T-helper 1 cell (primary cell): ENCODE results near the gene CDKN2A.

ENCODE experiments used
- DNase-seq, 5 donors: peaks; one replicate each; pipeline ENCODE4 v3.0.0-alpha.2; 2012 to 2020
- total RNA-seq, 4 donors: gene quantifications; one replicate each; lab custom pipeline; 2026; lab: John Stamatoyannopoulos, UW

CDKN2A gene
- 0.80 to 2.6 (median 2.0) reads per million in 4 donors for total RNA-seq

DNA sequence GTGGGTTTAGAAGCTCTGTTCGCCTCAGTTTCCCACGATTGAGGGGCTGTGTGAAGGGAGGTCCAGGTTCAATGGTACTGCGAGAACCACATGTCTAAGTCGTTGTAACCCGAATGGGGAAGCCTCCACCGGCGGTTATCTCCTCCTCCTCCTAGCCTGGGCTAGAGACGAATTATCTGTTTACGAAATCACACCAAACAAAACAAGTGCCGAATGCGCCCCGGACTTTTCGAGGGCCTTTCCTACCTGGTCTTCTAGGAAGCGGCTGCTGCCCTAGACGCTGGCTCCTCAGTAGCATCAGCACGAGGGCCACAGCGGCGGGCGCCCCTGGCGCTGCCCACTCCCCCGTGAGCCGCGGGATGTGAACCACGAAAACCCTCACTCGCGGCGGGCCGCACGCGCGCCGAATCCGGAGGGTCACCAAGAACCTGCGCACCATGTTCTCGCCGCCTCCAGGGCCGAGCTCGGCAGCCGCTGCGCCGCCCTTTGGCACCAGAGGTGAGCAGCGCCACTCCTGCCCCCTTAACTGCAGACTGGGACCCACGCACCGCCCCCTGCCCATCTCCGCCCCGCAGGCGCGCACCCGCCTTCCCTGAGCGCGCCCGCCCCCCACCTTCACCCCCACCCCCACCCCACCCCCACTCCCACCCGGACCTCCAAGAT lies at the start of gene CDKN2A:
TSS of gene CDKN2A (minus strand) at position 500 of the 663 bp plus-strand sequence.
- peak in 3 of 5 donors; percentile 41 to 62 (median 45) for DNase-seq

DNA sequence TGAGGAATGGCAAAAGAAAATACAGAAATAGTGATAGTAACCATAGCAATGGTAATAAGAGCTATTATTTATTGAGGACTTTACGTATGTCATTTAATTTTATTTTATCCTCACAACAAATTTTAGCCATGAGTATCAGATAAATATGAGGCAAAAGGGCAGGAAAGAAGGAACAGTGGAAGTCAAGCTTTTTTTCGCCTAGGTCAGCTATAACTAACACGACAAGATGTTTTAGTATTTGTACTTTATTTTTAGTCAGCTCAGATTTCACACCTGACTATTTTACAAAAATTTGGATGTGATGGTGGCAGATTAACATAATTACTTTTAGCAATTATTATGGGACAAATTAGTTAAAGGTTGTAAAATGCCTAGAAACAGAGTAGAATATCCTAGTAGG lies 49.7 kb upstream of the CDKN2A start:
- no peak for DNase-seq

DNA sequence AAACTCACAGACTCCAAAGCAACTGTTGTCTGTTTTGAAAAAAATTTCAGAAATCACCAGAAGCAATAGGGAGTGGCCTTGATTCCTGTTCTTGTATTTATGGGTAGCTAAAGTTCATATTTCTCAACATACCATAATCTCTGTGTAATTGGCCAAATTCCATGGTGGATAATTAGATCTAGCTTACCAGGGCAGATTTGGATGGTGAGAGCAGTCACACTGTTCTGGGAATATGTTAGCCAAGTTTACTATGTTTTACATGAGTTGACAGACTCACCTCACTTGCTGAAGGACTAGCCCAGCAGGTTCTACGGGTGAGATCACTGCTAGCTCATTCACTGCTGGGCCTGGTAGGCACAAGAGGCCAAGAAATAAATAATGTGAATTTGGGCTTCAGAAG lies 47.6 kb upstream of the CDKN2A start:
- DNase-seq = no peak

GRCh38 chr9:22041344-22041743 lies 47.2 kb upstream of the CDKN2A start:
- no peak for DNase-seq

- DNase-seq = no peak
Observed at GRCh38 chr9:22040760-22041159, 46.6 kb upstream of the CDKN2A start.

- DNase-seq = no peak
Observed at GRCh38 chr9:22039258-22039657, 45.1 kb upstream of the CDKN2A start.

DNA sequence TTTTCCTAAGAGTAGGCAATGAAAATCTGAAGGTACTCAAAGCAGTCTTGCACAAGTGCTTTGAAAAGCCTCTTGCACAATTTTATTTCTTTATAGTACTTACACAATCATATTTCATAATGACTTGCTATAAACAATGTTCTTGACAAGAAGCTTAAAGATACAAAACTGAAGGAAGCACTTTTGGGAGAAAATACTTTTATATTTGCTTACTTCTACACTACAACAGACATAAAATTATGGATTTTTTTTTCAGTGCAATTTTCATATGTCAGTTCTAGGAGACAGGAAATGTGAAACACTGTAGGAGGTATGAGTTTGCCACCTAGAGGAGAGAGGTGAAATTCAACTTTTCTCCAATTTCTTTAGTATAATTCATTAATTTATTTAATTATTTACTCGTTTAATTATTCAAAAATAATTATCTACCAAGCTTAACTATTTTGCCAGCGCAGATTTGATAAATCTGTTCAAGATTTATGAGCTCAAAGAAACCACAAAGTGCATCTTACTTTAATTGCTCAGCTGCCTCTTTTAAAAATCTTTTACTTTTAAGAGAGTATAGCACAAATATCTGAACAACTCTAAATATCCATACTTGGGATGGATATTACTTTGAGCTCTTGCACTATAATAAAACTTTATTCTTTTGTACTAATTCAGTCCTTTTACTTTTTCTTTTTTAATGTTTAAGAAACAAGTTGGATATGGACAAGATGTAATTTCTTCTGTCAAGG lies 43.9 kb upstream of the CDKN2A start:
- DNase-seq = peak in 1 of 5 donors; percentile 16

DNA sequence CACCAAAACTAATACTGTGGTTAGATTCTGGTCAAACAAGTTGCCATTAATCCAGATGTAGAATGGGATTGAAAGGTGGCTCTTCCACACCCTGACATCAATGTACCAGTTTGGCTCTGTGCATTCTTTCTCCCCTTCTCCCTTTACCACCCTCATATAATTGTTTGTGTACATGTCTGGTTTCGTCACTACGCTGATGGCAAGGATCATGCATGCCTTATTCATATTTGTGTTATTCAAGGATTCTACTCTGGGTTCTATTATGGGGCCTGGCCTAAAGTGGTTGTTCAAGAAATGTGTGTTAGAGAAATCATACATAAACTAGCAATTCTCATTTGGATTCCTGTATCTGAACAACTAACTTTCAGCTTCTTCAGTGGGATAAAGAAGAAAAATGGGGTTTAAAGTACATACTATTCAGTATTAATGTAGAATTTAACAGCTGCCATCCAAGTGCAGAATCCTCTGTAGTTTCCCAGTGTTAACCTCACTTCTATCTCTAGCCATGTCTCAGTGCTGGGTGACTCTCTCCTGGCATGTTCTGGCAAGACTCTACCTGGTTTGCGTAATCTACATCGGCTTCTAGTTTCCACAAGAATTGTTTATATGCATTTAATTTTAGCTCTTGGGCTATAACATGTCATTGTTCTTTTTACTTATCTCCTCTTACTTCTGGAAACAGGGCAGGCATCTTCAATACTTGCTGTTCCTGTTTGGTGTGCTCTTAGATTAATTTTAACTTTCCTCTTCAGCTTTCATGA lies 42.9 kb upstream of the CDKN2A start:
- no peak for DNase-seq

DNA sequence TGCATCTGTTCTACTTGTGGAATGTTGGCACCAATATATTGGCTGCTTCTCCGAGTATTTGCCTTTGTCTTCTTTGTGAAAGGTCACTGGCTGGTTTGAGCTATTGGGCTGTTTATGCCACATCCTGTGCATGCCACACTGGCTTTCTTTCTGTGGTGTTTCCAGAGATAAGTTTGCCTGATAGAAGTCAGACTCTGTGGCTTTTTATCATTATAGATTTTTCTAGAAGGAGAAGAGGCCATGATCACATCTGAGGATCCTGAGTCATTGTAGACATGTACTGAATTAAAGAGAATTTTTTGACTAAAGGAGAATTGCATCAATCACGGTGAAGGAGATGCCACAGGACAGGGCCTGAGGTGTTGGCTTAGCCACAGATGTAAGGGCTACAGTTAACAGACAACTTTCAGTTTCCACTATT lies 41.4 kb upstream of the CDKN2A start:
- peak in 1 of 5 donors; percentile 38 for DNase-seq

DNA sequence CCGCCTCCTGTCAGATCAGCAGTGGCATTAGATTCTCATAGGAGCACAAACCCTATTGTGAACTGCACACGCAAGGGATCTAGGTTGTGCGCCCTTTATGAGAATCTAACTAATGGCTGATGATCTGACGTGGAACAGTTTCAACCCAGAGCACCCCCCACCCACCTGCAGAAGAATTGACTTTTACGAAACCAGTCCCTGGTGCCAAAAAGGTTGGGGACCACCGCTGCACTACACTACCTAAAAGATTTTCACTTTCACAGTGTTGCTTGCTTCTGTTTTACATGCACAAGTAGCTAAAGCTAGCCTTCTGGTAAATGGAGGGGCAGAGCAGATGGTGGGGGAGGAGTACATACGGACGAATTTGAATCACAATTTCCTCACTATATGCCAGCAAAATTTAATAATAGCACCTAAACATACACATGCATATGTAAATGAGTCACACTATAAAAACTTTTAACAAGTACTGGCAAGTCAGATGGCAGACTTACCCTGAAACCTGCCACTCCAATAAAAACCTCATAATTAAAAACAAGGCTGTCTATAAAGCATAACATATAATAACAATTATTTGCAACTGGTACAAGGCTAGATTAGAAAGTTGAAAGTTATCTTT lies 38.9 kb upstream of the CDKN2A start:
- DNase-seq = no peak

DNA sequence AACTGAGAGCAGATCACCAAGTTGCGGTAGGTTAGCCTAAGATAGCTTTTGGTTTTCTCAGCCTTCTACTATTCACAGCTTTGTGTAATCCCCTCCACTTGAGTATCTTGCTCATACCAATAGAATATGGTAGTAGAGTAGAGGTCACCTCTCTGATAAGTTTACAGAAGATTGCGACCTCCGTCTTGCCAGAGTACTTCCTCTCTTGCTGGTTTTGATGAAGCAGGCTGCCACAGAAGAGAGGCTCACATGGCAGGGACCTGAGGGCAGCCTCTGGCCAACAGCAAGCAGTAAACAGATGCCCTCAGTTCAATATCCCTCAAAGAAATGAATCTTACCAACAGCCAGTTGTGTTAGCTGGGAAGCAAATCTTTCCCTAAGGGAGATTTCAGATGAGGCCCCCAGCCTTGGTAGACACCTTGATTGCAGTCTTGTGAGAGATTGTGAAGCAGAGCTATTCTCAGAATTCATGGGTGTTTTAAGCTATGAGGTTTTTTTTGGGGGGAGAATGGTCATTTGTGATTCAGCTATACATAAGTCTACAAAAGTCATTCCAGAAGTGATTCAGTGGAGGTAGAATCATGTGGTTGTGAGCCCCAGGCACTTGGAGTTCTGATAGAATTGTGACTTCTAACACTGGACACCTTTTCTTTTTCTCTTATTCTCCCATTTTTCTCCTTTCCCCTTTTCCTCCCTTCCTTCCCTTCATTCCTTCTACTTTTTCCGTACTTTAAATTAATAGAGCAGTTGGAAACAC lies 37.6 kb upstream of the CDKN2A start:
- no peak for DNase-seq

GRCh38 chr9:22030101-22030598 lies 36.0 kb upstream of the CDKN2A start:
- DNase-seq = no peak

DNA sequence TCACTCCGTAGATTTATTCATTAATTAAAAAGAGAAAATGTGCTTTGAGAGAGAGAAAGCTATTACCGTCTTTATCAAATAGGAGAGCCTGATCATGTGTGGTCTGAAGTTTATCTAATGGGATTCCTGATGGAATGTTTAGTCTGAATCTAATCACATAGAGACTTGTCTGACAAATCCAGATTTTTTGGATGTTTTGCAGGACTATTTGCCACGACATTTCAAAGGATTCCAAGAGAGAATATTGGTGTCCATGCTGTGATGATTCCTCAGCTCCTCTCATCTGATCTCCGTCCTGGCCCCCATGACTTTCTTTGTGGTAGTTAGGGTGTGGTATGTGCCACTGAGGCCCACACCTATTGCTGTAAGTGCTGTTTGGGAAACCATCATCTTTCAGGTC lies 35.0 kb upstream of the CDKN2A start:
- no peak for DNase-seq

GRCh38 chr9:22028394-22028793 lies 34.2 kb upstream of the CDKN2A start:
- DNase-seq = no peak

GRCh38 chr9:22026696-22027095 lies 32.5 kb upstream of the CDKN2A start:
- no peak for DNase-seq

DNA sequence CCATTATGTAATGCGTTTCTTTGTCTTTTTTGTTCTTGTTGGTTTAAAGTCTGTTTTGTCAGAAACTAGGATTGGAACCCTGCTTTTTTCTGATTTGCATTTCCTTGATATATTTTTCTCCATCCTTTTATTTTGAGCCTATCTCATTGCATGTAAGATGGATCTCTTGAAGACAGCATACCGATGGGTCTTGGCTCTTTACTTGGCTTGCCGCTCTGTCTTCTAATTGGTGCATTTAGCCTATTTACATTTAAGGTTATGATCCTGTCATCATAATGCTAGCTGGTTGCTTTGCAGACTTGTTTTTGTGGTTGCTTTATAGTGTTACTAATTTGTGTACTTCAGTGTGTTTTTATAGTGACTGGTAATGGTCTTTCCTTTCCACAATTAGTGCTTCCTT lies 28.2 kb upstream of the CDKN2A start:
- DNase-seq = no peak

GRCh38 chr9:22010866-22011625 lies 16.9 kb upstream of the CDKN2A start:
- DNase-seq = no peak

DNA sequence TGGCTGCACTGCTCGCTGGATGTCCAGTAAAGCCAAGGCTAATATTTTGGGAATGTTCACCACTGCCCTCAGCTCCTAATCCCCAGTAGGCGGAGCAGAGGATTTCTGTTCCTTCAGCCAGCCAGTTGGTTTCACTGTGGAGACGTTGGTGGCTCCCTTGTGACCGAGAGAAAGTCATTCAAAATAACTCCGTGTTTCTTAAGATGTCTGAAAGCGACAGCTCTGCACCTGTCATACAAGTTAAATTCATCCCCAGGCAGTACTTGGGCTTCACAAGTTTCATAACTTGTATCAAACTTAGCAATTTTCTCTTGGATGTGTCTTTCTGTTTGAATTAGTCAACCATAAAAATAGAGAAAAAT lies 15.3 kb upstream of the CDKN2A start:
- DNase-seq = no peak

- peak; percentile 41 to 80 (median 56) for DNase-seq
Observed at GRCh38 chr9:22008717-22009505, 14.7 kb upstream of the CDKN2A start, which contains the start of gene CDKN2B. Gene CDKN2B, minus strand, starts transcription at chr9:22009305. Its CDS starts 352 bp downstream, at chr9:22008953.

DNA sequence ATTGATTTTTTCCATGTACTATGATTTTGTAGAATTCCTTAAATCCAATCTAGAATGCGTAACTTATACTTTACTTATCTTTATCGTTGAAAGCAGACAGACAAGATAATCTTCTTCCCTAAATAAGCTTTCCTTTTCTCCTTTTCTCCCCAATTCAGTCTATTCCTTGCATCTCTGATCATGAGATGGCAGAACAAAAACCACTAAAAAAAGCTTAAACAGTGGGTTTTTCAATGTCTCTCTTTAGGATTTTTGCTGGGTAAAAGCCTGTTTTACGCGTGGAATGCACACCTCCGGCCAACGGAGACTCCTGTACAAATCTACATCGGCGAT lies 14.2 kb upstream of the CDKN2A start:
- no peak for DNase-seq
